ENCODE data around the gene NINL.

NINL gene

GRCh38 chr20:25514195-25514594, 71.1 kb downstream of the NINL start:
- Histone ChIP-seq H3K23ac (ENCODE audit: low read length) (no peak overlapping the region), H3K4me1 (ENCODE audit: control insufficient read depth, low read depth, low read length) (no peaks in the 10 kb centered on the region), H3K36me3 (ENCODE audit: control insufficient read depth, insufficient read depth, low read length) (peaks cover 5% of the 10 kb centered on the region), H2BK5ac (ENCODE audit: low read length) (no peak overlapping the region), H2BK15ac (replicated peaks; ENCODE audit: low read depth) (no peak overlapping the region), H3K18ac (ENCODE audit: low read length) (no peak overlapping the region), H3K27ac (ENCODE audit: low read depth, low read length) (no peak overlapping the region), H3K4me3 (ENCODE audit: low read length) (no peak overlapping the region), H3K27me3 (ENCODE audit: insufficient read depth, low read length, poor library complexity) (no peaks in the 10 kb centered on the region), H2BK120ac (ENCODE audit: low read depth, low read length) (no peak overlapping the region), H3K4me2 (ENCODE audit: low read length) (no peak overlapping the region), H4K5ac (ENCODE audit: low read length) (no peak overlapping the region), H3K9ac (ENCODE audit: low read length) (no peak overlapping the region), H3K56ac (ENCODE audit: low read length) (no peak overlapping the region), H3K4ac (ENCODE audit: low read depth, low read length) (no peak overlapping the region), H3K79me2 (ENCODE audit: control insufficient read depth, insufficient read depth, low read length) (no peaks in the 10 kb centered on the region), H3K79me1 (ENCODE audit: low read length) (peaks cover 2% of the 10 kb centered on the region), H2AK5ac (ENCODE audit: low read length) (no peak overlapping the region), H4K8ac (ENCODE audit: low read depth, low read length) (no peak overlapping the region)
- DNase-seq = no peak
- no CpG with 5 or more reads among the region's 2 CpGs for WGBS (ENCODE audit: extremely low coverage, insufficient coverage, low lambda C conversion rate)

DNA sequence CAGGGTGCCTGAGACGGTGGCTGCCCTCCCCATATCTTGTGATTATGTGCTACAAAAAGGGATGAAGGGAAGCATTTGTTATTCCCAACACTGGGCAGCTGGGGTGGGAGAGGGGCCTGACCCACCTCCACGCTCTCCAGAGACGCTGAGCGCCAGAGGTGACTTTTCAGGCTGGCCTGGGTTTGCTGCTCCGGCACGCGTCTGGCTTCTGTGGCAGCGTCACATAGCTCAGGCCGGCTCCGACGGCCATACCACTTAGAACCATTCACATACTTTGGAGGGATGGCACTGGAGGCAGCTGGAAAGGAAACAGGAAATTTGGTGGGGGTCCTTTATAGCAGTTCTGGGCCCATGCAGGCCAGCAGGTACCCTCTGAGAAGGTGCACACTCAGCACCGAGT, 72.6 kb downstream of the NINL start:
- Histone ChIP-seq H2AK5ac (ENCODE audit: low read length) (no peak overlapping the region), H3K4ac (ENCODE audit: low read depth, low read length) (no peak overlapping the region), H3K79me2 (ENCODE audit: control insufficient read depth, insufficient read depth, low read length) (no peaks in the 10 kb centered on the region), H2BK15ac (replicated peaks; ENCODE audit: low read depth) (no peak overlapping the region), H3K23ac (ENCODE audit: low read length) (no peak overlapping the region), H3K9ac (ENCODE audit: low read length) (no peak overlapping the region), H3K27ac (ENCODE audit: low read depth, low read length) (no peak overlapping the region), H3K18ac (ENCODE audit: low read length) (no peak overlapping the region), H3K27me3 (ENCODE audit: insufficient read depth, low read length, poor library complexity) (no peaks in the 10 kb centered on the region), H3K36me3 (ENCODE audit: control insufficient read depth, insufficient read depth, low read length) (peaks cover 8% of the 10 kb centered on the region), H3K4me1 (ENCODE audit: control insufficient read depth, low read depth, low read length) (no peaks in the 10 kb centered on the region), H4K8ac (ENCODE audit: low read depth, low read length) (no peak overlapping the region), H3K56ac (ENCODE audit: low read length) (no peak overlapping the region), H4K5ac (ENCODE audit: low read length) (no peak overlapping the region), H2BK5ac (ENCODE audit: low read length) (no peak overlapping the region), H3K4me3 (ENCODE audit: low read length) (no peak overlapping the region), H3K79me1 (ENCODE audit: low read length) (no peaks in the 10 kb centered on the region), H2BK120ac (ENCODE audit: low read depth, low read length) (no peak overlapping the region), H3K4me2 (ENCODE audit: low read length) (no peak overlapping the region)
- no CpG with 5 or more reads among the region's 12 CpGs for WGBS (ENCODE audit: extremely low coverage, insufficient coverage, low lambda C conversion rate)
- no peak for DNase-seq

GRCh38 chr20:25511183-25511582, 74.1 kb downstream of the NINL start:
- no peaks in the 10 kb centered on the region for H3K4me1 ChIP-seq (ENCODE audit: control insufficient read depth, low read depth, low read length)
- no peak overlapping the region for H3K18ac ChIP-seq (ENCODE audit: low read length)
- H3K23ac ChIP-seq (ENCODE audit: low read length) = no peak overlapping the region
- H3K56ac ChIP-seq (ENCODE audit: low read length) = no peak overlapping the region
- no peak overlapping the region for H3K4ac ChIP-seq (ENCODE audit: low read depth, low read length)
- no peaks in the 10 kb centered on the region for H3K79me1 ChIP-seq (ENCODE audit: low read length)
- no peaks in the 10 kb centered on the region for H3K79me2 ChIP-seq (ENCODE audit: control insufficient read depth, insufficient read depth, low read length)
- no peak overlapping the region for H2BK120ac ChIP-seq (ENCODE audit: low read depth, low read length)
- H2BK15ac ChIP-seq (replicated peaks; ENCODE audit: low read depth) = no peak overlapping the region
- DNase-seq = no peak
- peaks cover 8% of the 10 kb centered on the region for H3K36me3 ChIP-seq (ENCODE audit: control insufficient read depth, insufficient read depth, low read length)
- no peak overlapping the region for H3K27ac ChIP-seq (ENCODE audit: low read depth, low read length)
- no peak overlapping the region for H2AK5ac ChIP-seq (ENCODE audit: low read length)
- H3K4me3 ChIP-seq (ENCODE audit: low read length) = no peak overlapping the region
- no peak overlapping the region for H4K5ac ChIP-seq (ENCODE audit: low read length)
- H2BK5ac ChIP-seq (ENCODE audit: low read length) = no peak overlapping the region
- no peak overlapping the region for H4K8ac ChIP-seq (ENCODE audit: low read depth, low read length)
- no peak overlapping the region for H3K9ac ChIP-seq (ENCODE audit: low read length)
- no peak overlapping the region for H3K4me2 ChIP-seq (ENCODE audit: low read length)
- H3K27me3 ChIP-seq (ENCODE audit: insufficient read depth, low read length, poor library complexity) = no peaks in the 10 kb centered on the region
- no CpG with 5 or more reads among the region's 10 CpGs for WGBS (ENCODE audit: extremely low coverage, insufficient coverage, low lambda C conversion rate)

DNA sequence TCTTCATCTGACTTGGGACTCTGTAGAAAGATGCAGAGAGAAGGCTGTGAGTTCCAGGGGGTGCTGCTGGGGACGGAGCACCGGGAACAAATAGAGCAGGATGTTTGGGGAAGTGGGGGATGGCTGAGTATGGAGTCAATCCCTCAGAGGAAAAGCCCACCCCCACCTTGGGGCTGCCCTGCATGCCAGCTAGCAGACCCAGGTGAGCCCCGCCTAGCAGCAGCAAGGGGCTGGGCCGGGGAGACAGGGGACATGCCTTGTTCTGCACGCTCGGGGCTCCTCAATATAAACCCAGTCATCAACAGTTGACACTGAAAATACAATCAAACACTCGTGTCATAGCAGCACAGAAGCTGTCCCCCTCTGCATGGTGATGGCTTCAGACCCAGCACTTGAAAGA, 74.6 kb downstream of the NINL start:
- H2AK5ac ChIP-seq (ENCODE audit: low read length) = no peak overlapping the region
- H3K36me3 ChIP-seq (ENCODE audit: control insufficient read depth, insufficient read depth, low read length) = peaks cover 8% of the 10 kb centered on the region
- no peaks in the 10 kb centered on the region for H3K27me3 ChIP-seq (ENCODE audit: insufficient read depth, low read length, poor library complexity)
- no CpG with 5 or more reads among the region's 7 CpGs for WGBS (ENCODE audit: extremely low coverage, insufficient coverage, low lambda C conversion rate)
- H3K9ac ChIP-seq (ENCODE audit: low read length) = no peak overlapping the region
- H3K79me1 ChIP-seq (ENCODE audit: low read length) = no peaks in the 10 kb centered on the region
- no peak overlapping the region for H2BK5ac ChIP-seq (ENCODE audit: low read length)
- H4K5ac ChIP-seq (ENCODE audit: low read length) = no peak overlapping the region
- H4K8ac ChIP-seq (ENCODE audit: low read depth, low read length) = no peak overlapping the region
- H3K79me2 ChIP-seq (ENCODE audit: control insufficient read depth, insufficient read depth, low read length) = no peaks in the 10 kb centered on the region
- H3K4ac ChIP-seq (ENCODE audit: low read depth, low read length) = no peak overlapping the region
- H3K18ac ChIP-seq (ENCODE audit: low read length) = no peak overlapping the region
- no peak overlapping the region for H3K4me3 ChIP-seq (ENCODE audit: low read length)
- H3K4me2 ChIP-seq (ENCODE audit: low read length) = no peak overlapping the region
- no peak overlapping the region for H3K27ac ChIP-seq (ENCODE audit: low read depth, low read length)
- no peak overlapping the region for H3K56ac ChIP-seq (ENCODE audit: low read length)
- H3K4me1 ChIP-seq (ENCODE audit: control insufficient read depth, low read depth, low read length) = no peaks in the 10 kb centered on the region
- H2BK120ac ChIP-seq (ENCODE audit: low read depth, low read length) = no peak overlapping the region
- H3K23ac ChIP-seq (ENCODE audit: low read length) = no peak overlapping the region
- H2BK15ac ChIP-seq (replicated peaks; ENCODE audit: low read depth) = no peak overlapping the region
- no peak for DNase-seq

GRCh38 chr20:25510202-25510601, 75.1 kb downstream of the NINL start:
- H3K23ac ChIP-seq (ENCODE audit: low read length) = no peak overlapping the region
- DNase-seq = no peak
- H3K9ac ChIP-seq (ENCODE audit: low read length) = no peak overlapping the region
- H3K4me3 ChIP-seq (ENCODE audit: low read length) = no peak overlapping the region
- H3K79me1 ChIP-seq (ENCODE audit: low read length) = no peaks in the 10 kb centered on the region
- H4K5ac ChIP-seq (ENCODE audit: low read length) = no peak overlapping the region
- no peak overlapping the region for H4K8ac ChIP-seq (ENCODE audit: low read depth, low read length)
- H2AK5ac ChIP-seq (ENCODE audit: low read length) = no peak overlapping the region
- H2BK120ac ChIP-seq (ENCODE audit: low read depth, low read length) = no peak overlapping the region
- no peaks in the 10 kb centered on the region for H3K27me3 ChIP-seq (ENCODE audit: insufficient read depth, low read length, poor library complexity)
- no peak overlapping the region for H3K4me2 ChIP-seq (ENCODE audit: low read length)
- H3K4ac ChIP-seq (ENCODE audit: low read depth, low read length) = no peak overlapping the region
- no peak overlapping the region for H2BK15ac ChIP-seq (replicated peaks; ENCODE audit: low read depth)
- no CpG with 5 or more reads among the region's 8 CpGs for WGBS (ENCODE audit: extremely low coverage, insufficient coverage, low lambda C conversion rate)
- H3K79me2 ChIP-seq (ENCODE audit: control insufficient read depth, insufficient read depth, low read length) = no peaks in the 10 kb centered on the region
- H3K36me3 ChIP-seq (ENCODE audit: control insufficient read depth, insufficient read depth, low read length) = peaks cover 8% of the 10 kb centered on the region
- no peaks in the 10 kb centered on the region for H3K4me1 ChIP-seq (ENCODE audit: control insufficient read depth, low read depth, low read length)
- H3K27ac ChIP-seq (ENCODE audit: low read depth, low read length) = no peak overlapping the region
- H3K56ac ChIP-seq (ENCODE audit: low read length) = no peak overlapping the region
- no peak overlapping the region for H2BK5ac ChIP-seq (ENCODE audit: low read length)
- no peak overlapping the region for H3K18ac ChIP-seq (ENCODE audit: low read length)

DNA sequence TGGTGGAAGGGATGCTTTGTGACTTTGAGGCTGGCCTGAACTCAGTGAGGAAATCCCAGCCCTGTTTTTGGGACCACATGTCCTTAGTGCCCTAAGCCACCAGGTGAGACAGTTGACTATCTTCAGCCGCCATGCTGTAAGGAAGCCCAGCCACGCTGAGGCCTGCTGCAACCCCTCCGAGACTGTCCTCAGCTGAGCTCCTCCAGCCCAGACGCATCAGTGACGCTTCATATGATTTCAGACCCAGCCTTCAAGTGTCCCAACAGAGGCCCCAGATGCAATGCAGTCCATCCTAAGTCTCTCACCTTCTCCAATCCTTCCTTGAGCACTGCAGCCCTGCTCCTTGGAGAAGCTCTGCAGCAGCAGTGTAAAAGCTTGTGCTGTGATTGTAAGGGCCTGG, 76.2 kb downstream of the NINL start:
- no CpG with 5 or more reads among the region's 5 CpGs for WGBS (ENCODE audit: extremely low coverage, insufficient coverage, low lambda C conversion rate)
- Histone ChIP-seq H3K56ac (ENCODE audit: low read length) (no peak overlapping the region), H3K27ac (ENCODE audit: low read depth, low read length) (no peak overlapping the region), H3K4ac (ENCODE audit: low read depth, low read length) (no peak overlapping the region), H3K4me3 (ENCODE audit: low read length) (no peak overlapping the region), H3K4me2 (ENCODE audit: low read length) (no peak overlapping the region), H2BK15ac (replicated peaks; ENCODE audit: low read depth) (no peak overlapping the region), H3K9ac (ENCODE audit: low read length) (no peak overlapping the region), H3K23ac (ENCODE audit: low read length) (no peak overlapping the region), H3K27me3 (ENCODE audit: insufficient read depth, low read length, poor library complexity) (no peaks in the 10 kb centered on the region), H2AK5ac (ENCODE audit: low read length) (no peak overlapping the region), H3K36me3 (ENCODE audit: control insufficient read depth, insufficient read depth, low read length) (peaks cover 7% of the 10 kb centered on the region), H3K79me1 (ENCODE audit: low read length) (no peaks in the 10 kb centered on the region), H2BK120ac (ENCODE audit: low read depth, low read length) (no peak overlapping the region), H4K5ac (ENCODE audit: low read length) (no peak overlapping the region), H3K79me2 (ENCODE audit: control insufficient read depth, insufficient read depth, low read length) (no peaks in the 10 kb centered on the region), H4K8ac (ENCODE audit: low read depth, low read length) (no peak overlapping the region), H3K4me1 (ENCODE audit: control insufficient read depth, low read depth, low read length) (no peaks in the 10 kb centered on the region), H3K18ac (ENCODE audit: low read length) (no peak overlapping the region), H2BK5ac (ENCODE audit: low read length) (no peak overlapping the region)
- no peak for DNase-seq

Data from mesendoderm (in vitro differentiated cells).